Small intestine (tissue), 7 donors: ENCODE results near the gene ASPSCR1. TPM values are rescaled to one million over a fixed set of nuclear protein-coding genes. Genes with fewer than 3 reads are reported as not detected.
A peak's percentile ranks its signal among the peaks of the same experiment; 100 is the strongest.

Experiments
- DNase-seq, 2 donors: peaks; one replicate each; pipeline versions ENCODE4 v3.0.0 to v3.0.0-alpha.2; 2013
- FAIRE-seq: peaks from 2 replicates; lab custom pipeline; 2012; peaks lifted over from hg19 to GRCh38; lab: Jason Lieb, UNC
- H3K27ac ChIP-seq, 3 donors: one replicate each; pipeline ENCODE4 v1.5.1; 2013; ENCODE audit warnings: low read length in 2 of 3, mild to moderate bottlenecking in 2 of 3, control low read depth in 1 of 3, inconsistent platforms in 1 of 3, low read depth in 1 of 3, moderate library complexity in 1 of 3
- H3K27me3 ChIP-seq, 3 donors: one replicate each; pipeline ENCODE4 v1.6.1; 2013; ENCODE audit warnings: low read length in 3 of 3, inconsistent platforms in 1 of 3; ENCODE audit not compliant: control insufficient read depth in 3 of 3, insufficient read depth in 3 of 3
- H3K36me3 ChIP-seq, 3 donors: one replicate each; pipeline ENCODE4 v1.6.1; 2013; ENCODE audit warnings: low read length in 3 of 3, inconsistent platforms in 1 of 3, low read depth in 1 of 3, mild to moderate bottlenecking in 1 of 3, moderate library complexity in 1 of 3; ENCODE audit not compliant: control insufficient read depth in 3 of 3, insufficient read depth in 2 of 3
- H3K4me1 ChIP-seq, 3 donors: one replicate each; pipeline ENCODE4 v1.6.1; 2013; ENCODE audit warnings: low read length in 2 of 3, inconsistent platforms in 1 of 3, low read depth in 1 of 3, mild to moderate bottlenecking in 1 of 3, moderate library complexity in 1 of 3; ENCODE audit not compliant: control insufficient read depth in 3 of 3, insufficient read depth in 2 of 3
- H3K4me3 ChIP-seq, 3 donors: one replicate each; pipeline ENCODE4 v1.5.1; 2013; ENCODE audit warnings: low read length in 3 of 3, control low read depth in 1 of 3, inconsistent platforms in 1 of 3, low read depth in 1 of 3, mild to moderate bottlenecking in 1 of 3, moderate library complexity in 1 of 3
- H3K9me3 ChIP-seq, 2 donors: one replicate each; pipeline ENCODE4 v1.6.1; 2013; ENCODE audit warnings: low read depth in 1 of 2, low read length in 1 of 2; ENCODE audit not compliant: control insufficient read depth in 2 of 2, insufficient read depth in 1 of 2
- WGBS, 3 donors: extraction: QIAGEN DNeasy Blood & Tissue Kit; methylation state at CpG; one replicate each; pipeline ENCODE4 v1.1.7; 2013; 5-methylcytosine and 5-hydroxymethylcytosine counted together
- polyA plus RNA-seq, 4 donors: library from polyadenylated mRNA; stranded (reverse) in 3 of 4; unstranded in 1 of 4; fragments of 200-250 nt in 3 of 4; fragments of 120-200 nt in 1 of 4; gene quantifications; one replicate each; pipeline versions ENCODE4 v1.2.1 to v1.2.3, GENCODE V29; 2013
- donor health status: healthy with polysubstance abuse.
- donor health status: control.
- donor health status: control.
- donor health status: Bipolar disorder and iron deficiency.
- donor health status: healthy.

ASPSCR1 gene
- polyA plus RNA-seq, 4 donors: 23.5 to 96.7 (median 47.5) TPM

DNA sequence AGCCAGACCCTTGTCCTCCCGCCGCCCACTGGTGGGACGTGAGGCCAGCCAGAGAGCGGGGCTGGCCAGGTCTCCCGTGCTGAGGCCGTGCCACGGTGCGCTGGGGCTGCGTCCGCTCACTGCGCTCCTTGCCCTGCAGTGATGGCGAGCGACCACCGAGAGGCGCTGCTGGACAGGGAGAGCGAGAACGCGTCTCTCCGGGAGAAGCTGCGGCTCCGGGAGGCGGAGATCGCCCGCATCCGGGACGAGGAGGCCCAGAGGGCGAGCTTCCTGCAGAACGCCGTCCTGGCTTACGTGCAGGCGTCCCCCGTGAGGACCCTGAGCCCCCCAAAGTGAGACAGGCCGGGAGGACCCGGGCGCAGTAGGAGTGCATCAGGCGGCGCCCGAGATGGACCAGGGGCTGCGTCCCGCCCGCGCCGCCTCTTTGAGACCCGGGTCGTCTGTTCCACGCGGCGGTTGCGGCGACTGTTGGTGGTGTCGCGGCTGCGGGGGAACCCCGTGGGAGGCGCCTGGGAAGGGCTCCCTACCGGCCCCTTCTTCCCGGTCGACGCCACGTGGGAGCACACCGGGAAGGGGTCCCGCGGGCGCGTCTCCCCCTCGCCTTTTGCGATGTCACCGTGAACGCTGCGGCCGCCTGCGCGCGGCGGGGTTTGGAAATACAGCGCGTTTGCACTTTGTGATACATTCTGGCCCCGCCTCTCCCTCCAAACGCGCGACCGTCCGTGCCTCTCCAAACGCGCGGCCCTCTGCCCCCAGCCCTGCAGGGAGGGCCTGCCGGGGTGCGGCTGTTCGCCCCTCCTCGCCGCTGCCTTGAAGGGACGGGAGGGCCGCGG lies 53.3 kb downstream of the ASPSCR1 start:
- H3K4me3 ChIP-seq: peak overlapping the region; percentile 33 to 60 (median 39)
- 1% methylated on average over 78 to 94 of the region's 94 CpGs for WGBS, 3 donors
- H3K9me3 ChIP-seq: no peaks in the 10 kb centered on the region
- no peak for FAIRE-seq
- peak; percentile 78 to 91 for DNase-seq
- no peaks in the 10 kb centered on the region for H3K27me3 ChIP-seq
- peak overlapping the region in 2 of 3 donors; percentile 9 to 47 for H3K27ac ChIP-seq
- peaks cover 2 to 15% (median 6%) of the 10 kb centered on the region in 3 donors for H3K4me1 ChIP-seq
- H3K36me3 ChIP-seq: peaks cover 0 to 67% (median 0%) of the 10 kb centered on the region in 3 donors

GRCh38 chr17:82031303-82031884 lies 54.0 kb downstream of the ASPSCR1 start, which contains the start of gene RAC3:
Gene RAC3 (plus strand): TSS chr17:82031678. CDS start chr17:82031762, 84 bp downstream.
- Histone ChIP-seq H3K27me3 (no peaks in the 10 kb centered on the region), H3K27ac (peak within 1 kb of the TSS in 2 of 3 donors; percentile 9 to 47), H3K4me3 (peak within 1 kb of the TSS; percentile 33 to 60 (median 39)), H3K36me3 (peaks cover 0 to 67% (median 0%) of the 10 kb centered on the region in 3 donors), H3K9me3 (no peaks in the 10 kb centered on the region), H3K4me1 (peaks cover 4 to 21% (median 9%) of the 10 kb centered on the region in 3 donors)
- 1 to 7% (median 1%) methylated on average over 3 to 96 of the region's 96 CpGs for WGBS, 3 donors
- FAIRE-seq (no peak), DNase-seq (peak in 1 of 2 donors; percentile 39)

DNA sequence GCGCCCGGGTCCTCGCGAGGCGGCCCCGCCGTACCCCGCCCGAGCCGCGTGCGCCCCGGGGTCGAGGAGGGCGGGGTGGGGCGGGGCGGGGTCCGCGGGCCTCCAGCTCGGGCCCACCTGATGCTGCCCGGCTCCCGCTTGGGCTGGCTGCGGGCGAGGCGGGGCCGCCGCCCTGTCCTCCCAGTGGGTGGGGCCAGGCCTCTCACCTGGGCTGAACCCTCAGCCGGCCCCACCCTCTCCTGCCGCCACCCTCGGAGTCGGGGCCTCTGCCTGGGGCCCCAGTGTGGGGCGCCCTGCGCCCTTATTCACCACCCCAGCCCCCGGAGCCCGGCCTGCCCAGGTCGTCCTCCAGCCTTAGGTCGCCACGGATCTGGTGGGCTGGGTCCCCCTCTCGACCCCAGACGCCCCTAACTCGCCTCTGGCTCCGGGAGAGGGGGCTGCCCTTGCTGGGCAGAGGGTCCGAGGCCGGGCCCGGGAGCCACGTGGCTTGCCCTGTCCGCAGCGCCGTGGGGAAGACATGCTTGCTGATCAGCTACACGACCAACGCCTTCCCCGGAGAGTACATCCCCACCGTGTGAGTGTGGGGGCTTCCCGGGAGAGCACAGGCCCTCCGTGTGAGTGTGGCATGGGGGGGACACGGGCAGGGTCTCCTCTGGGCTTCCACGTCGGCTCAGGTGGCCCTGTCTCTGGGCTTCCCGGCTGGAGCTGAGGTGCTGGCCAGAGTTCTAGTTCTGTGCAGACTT lies 54.6 kb downstream of the ASPSCR1 start:
- no peak for FAIRE-seq
- H3K27me3 ChIP-seq: no peaks in the 10 kb centered on the region
- H3K27ac ChIP-seq: no peak overlapping the region
- H3K4me3 ChIP-seq: peak overlapping the region in 2 of 3 donors; percentile 29 to 60
- WGBS, 3 donors: 12 to 35% (median 15%) methylated on average over 27 to 59 of the region's 59 CpGs
- DNase-seq: peak; percentile 73 to 74
- H3K36me3 ChIP-seq: peaks cover 0 to 65% (median 0%) of the 10 kb centered on the region in 3 donors
- H3K4me1 ChIP-seq: peaks cover 7 to 27% (median 9%) of the 10 kb centered on the region in 3 donors
- no peaks in the 10 kb centered on the region for H3K9me3 ChIP-seq

DNA sequence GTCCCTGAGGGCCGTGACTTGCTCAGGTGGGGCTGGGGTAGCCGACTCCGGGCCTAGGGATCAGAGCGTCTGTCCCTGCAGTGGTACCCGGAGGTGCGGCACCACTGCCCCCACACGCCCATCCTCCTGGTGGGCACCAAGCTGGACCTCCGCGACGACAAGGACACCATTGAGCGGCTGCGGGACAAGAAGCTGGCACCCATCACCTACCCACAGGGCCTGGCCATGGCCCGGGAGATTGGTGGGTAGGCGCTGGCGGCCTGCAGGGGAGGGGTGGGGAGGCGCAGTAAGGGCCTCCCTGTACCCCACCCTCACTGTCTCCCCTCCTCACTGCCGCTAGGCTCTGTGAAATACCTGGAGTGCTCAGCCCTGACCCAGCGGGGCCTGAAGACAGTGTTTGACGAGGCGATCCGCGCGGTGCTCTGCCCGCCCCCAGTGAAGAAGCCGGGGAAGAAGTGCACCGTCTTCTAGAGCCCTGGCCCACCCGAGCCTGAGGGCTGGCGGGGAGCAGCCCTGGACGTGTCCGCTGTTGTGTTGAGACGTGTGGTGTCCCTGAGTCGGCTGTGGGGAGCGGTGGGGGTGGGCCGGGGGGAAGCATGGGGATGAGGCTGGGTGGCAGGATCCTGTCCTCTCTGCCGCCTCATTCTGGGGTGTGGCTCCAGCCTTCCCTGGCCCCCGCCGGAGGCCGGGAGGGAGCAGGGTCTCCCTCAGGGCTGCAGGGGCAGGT lies 56.1 kb downstream of the ASPSCR1 start:
- DNase-seq (no peak), FAIRE-seq (no peak)
- Histone ChIP-seq H3K27ac (no peak overlapping the region), H3K27me3 (no peaks in the 10 kb centered on the region), H3K9me3 (no peaks in the 10 kb centered on the region), H3K36me3 (peaks cover 0 to 51% (median 0%) of the 10 kb centered on the region in 3 donors), H3K4me3 (no peak overlapping the region), H3K4me1 (peaks cover 7 to 32% (median 9%) of the 10 kb centered on the region in 3 donors)
- 93 to 95% (median 94%) methylated on average over 36 to 38 of the region's 38 CpGs for WGBS, 3 donors

DNA sequence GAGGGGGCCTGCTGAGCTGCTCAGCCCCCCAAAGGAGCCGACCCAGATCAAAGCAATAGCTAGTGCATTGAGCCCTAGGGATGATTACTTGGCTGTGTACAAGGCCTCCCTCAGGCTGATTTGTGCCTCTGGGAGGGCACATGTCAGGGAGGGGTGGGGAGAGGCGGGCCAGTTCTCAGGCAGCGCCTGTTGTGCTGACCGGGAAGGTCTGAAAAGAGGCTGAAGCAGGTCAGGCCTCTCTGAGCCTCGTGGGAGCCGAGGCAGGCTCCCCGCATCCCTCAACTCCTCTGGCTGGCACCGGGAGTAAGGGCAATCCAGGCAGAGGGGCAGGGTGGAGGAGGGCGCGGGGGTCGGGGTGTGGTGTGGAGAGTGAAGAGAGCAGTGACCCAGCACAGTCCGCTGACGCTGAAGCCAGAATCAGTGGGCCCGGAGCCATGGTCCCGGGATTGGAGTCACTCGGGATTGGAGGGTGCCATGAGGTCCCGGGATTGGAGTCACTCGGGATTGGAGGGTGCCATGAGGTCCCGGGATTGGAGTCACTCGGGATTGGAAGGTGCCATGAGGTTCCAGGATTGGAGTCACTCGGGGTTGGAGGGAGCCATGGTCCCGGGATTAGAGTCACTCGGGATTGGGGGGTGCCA lies 57.1 kb downstream of the ASPSCR1 start:
- FAIRE-seq (no peak), DNase-seq (no peak)
- H3K27ac ChIP-seq: no peak overlapping the region
- no peak overlapping the region for H3K4me3 ChIP-seq
- H3K36me3 ChIP-seq: peaks cover 0 to 41% (median 0%) of the 10 kb centered on the region in 3 donors
- H3K27me3 ChIP-seq: no peaks in the 10 kb centered on the region
- WGBS, 3 donors: 83 to 90% (median 85%) methylated on average over 22 to 23 of the region's 23 CpGs
- H3K4me1 ChIP-seq: peaks cover 7 to 32% (median 9%) of the 10 kb centered on the region in 3 donors
- no peaks in the 10 kb centered on the region for H3K9me3 ChIP-seq

DNA sequence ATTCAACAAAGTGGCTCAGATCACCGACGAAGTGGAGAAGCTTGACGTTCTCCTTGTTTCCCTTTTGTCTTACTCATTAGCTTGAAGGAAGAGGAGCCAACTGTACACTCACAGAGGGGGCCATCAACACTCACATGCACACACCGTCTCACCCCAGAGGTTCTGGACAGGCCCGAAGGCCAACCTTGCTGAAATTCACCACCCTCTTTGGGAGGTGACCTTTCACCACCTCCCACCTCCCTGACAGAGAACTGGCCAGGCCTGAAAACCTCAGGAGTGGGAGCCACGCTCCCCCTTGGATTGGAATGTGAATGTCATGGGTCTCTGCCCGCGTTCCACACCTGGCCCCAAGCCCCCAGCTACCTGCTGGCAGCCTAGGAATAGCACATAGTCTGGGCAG lies 58.1 kb downstream of the ASPSCR1 start:
- Histone ChIP-seq H3K4me1 (peaks cover 5 to 27% (median 7%) of the 10 kb centered on the region in 3 donors), H3K4me3 (no peak overlapping the region), H3K27ac (no peak overlapping the region), H3K9me3 (no peaks in the 10 kb centered on the region), H3K36me3 (peaks cover 0 to 33% (median 0%) of the 10 kb centered on the region in 3 donors), H3K27me3 (no peaks in the 10 kb centered on the region)
- WGBS, 3 donors: 93 to 94% (median 93%) methylated on average over 8 of the region's 8 CpGs
- no peak for FAIRE-seq
- no peak for DNase-seq

GRCh38 chr17:82035956-82036633 lies 58.7 kb downstream of the ASPSCR1 start:
- Histone ChIP-seq H3K27me3 (no peaks in the 10 kb centered on the region), H3K36me3 (peaks cover 0 to 33% (median 0%) of the 10 kb centered on the region in 3 donors), H3K9me3 (no peaks in the 10 kb centered on the region), H3K4me1 (peaks cover 3 to 24% (median 7%) of the 10 kb centered on the region in 3 donors), H3K4me3 (peak overlapping the region in 2 of 3 donors; percentile 57 to 74), H3K27ac (no peak overlapping the region)
- no peak for FAIRE-seq
- WGBS, 3 donors: 74 to 86% (median 85%) methylated on average over 20 of the region's 20 CpGs
- DNase-seq: no peak
